Thyroid gland (tissue), 4 donors: ENCODE results near the gene PCBP3.

Experiments
- POLR2A ChIP-seq, 2 donors: fragments of 450-650 bp; IDR thresholded peaks; one replicate each; pipeline ENCODE4 v1.6.1; 2017; ENCODE audit warnings: antibody characterized with exemption in 2 of 2, mild to moderate bottlenecking in 2 of 2, moderate library complexity in 1 of 2
- TF ChIP-seq, protein P1 (sequence below), 6 experiments: fragments of 200-600 bp in 3 of 6; fragments of 450-650 bp in 3 of 6; sonication (generic) in 3 of 6; IDR thresholded peaks; one replicate each; pipeline ENCODE4 v1.5.1; 2016 to 2019; ENCODE audit warnings: antibody characterized with exemption in 6 of 6, mild to moderate bottlenecking in 2 of 6, inconsistent platforms in 1 of 6, moderate library complexity in 1 of 6

DNA sequence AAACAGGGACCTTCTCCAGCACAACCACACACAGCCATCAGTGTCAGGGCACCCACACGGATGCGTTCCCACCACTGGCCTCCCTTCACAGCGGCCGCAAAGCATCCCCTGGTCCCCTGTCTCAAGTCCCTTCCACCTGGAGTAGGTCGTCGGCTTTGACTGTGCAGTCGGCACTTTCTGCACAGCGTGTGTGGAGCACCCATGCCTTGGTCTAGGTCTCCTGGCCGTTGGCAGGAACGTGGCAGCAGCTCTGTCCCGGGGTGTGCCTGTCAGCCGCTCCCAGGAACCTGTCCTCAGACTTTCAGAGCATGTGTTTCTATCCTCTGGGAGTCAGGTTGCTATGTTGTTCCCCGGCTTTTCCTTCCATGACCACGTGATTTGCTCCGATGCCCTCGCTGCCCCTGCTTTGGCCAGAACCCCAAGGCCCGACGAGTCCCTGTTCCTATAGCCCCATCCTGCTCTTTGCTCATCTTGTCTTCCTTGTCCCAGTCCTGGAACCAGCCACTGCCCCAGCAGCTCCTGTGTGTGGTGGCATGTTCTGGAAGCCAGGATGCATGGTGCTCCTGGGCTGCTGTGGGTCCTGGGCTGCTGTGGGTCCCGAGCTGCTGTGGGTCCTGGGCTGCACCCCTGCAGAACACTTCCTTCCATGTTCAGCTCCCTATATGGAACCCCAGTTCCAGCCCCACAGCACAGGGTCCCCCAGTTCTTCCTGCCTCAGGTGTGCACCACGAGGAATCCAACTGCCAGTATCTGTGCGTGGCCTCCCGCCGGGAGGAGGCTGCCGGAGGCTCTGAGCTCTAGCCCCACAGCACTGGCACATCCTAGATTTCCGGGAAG lies 253.9 kb downstream of the PCBP3 start:
- TF ChIP-seq, protein P1, sequence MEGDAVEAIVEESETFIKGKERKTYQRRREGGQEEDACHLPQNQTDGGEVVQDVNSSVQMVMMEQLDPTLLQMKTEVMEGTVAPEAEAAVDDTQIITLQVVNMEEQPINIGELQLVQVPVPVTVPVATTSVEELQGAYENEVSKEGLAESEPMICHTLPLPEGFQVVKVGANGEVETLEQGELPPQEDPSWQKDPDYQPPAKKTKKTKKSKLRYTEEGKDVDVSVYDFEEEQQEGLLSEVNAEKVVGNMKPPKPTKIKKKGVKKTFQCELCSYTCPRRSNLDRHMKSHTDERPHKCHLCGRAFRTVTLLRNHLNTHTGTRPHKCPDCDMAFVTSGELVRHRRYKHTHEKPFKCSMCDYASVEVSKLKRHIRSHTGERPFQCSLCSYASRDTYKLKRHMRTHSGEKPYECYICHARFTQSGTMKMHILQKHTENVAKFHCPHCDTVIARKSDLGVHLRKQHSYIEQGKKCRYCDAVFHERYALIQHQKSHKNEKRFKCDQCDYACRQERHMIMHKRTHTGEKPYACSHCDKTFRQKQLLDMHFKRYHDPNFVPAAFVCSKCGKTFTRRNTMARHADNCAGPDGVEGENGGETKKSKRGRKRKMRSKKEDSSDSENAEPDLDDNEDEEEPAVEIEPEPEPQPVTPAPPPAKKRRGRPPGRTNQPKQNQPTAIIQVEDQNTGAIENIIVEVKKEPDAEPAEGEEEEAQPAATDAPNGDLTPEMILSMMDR (IDR thresholded peaks at IDR 0.05): no peak
- TF ChIP-seq POLR2A (IDR thresholded peaks at IDR 0.05): no peak
